DMS153 (cell line): ENCODE data around the gene TADA3.

Experiments
- DNase-seq: peaks from one replicate; lab custom pipeline; 2025; lab: John Stamatoyannopoulos, UW

The TADA3 gene, protein sequence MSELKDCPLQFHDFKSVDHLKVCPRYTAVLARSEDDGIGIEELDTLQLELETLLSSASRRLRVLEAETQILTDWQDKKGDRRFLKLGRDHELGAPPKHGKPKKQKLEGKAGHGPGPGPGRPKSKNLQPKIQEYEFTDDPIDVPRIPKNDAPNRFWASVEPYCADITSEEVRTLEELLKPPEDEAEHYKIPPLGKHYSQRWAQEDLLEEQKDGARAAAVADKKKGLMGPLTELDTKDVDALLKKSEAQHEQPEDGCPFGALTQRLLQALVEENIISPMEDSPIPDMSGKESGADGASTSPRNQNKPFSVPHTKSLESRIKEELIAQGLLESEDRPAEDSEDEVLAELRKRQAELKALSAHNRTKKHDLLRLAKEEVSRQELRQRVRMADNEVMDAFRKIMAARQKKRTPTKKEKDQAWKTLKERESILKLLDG

DNA sequence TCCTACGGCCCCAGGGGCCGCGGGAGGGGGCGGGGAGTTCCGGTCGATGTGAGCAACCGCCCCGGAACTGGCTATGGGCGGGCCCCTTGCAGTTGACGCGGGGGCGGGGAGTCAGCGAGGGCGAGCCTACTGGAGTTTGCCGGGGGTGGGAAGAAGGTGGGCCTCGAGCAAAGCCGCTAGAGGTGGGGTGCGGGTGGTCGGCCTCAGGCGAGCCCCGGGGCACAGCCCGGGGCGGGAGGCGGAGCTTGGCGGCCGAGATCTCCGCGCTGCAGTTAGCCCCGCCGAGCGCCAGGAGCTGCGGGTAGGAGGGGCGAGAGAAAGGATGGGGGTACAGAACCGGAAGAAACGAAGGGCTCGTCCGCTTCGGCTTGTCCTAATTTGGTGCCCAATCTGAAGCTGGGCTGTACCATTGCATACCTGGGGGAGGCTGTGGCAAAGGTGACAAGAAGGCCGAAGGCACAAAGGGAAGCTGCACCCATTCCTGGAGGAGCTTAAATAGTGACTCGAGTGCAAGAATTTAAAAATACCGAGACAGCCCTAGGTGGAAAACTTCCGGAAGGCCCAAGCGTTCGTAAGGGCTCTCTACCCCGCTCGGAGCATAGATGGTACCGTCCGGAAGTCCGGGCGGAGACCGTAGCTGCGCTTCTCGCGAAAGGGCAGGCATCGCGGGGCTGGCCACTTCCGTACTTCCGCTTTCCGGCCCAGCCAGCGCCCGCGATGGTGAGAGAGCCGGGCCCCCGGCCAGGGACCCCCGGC lies at the start of gene TADA3, which contains the start of gene ARPC4:
Gene TADA3, minus strand, starts transcription at position 69 of the 756 bp plus-strand sequence. CDS start 1,007 bp downstream, outside the sequence.
Gene ARPC4, plus strand, starts transcription at position 678 of the 756 bp plus-strand sequence. Its CDS starts 40 bp downstream, at position 718.
- peak; percentile 62 for DNase-seq

DNA sequence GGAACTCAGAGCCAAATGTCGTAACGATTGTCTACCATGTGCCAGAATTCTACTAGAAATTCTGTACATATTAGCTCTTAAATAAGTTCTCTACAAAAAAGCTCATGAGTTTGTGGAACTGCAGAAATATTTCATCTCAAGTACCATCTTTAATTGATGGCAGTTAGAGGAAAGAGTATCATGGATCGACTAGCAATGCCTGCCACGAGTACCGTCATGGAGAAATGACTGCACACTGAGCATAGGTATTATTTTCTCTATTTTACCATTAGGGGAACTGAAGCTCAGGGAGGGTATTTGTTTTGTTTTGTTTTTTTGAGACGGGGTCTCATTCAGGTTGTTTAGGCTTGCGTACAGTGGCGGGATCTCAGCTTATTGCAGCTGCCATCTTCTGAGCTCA lies 48.7 kb upstream of the TADA3 start:
- no peak for DNase-seq

DNA sequence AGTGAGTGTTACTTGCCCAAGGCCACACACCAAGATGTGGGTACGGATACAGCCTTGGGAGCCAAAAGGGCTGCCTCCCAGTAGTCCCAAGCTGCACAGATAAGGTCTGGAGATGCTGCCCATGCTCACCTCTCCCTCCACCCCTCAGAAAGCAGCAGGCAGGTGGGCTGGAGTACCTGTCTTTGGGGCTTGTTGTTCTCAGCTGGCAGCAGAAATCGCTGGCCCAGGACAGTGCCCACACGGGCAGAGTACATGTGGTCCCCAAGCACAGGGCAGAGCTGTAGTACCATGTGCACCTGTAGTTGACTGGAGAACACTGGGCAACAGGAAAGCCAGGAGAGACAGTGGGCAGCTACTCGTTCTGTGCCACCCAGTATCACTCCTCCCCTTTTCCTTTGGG lies 46.6 kb upstream of the TADA3 start:
- DNase-seq = no peak

- DNase-seq = no peak
These were observed 45.7 kb upstream of the TADA3 start for GRCh38 chr3:9837701-9838582.

- DNase-seq = no peak
These were observed 42.5 kb upstream of the TADA3 start for GRCh38 chr3:9834520-9835380.

GRCh38 chr3:9833078-9833477 lies 40.8 kb upstream of the TADA3 start:
- no peak for DNase-seq

DNA sequence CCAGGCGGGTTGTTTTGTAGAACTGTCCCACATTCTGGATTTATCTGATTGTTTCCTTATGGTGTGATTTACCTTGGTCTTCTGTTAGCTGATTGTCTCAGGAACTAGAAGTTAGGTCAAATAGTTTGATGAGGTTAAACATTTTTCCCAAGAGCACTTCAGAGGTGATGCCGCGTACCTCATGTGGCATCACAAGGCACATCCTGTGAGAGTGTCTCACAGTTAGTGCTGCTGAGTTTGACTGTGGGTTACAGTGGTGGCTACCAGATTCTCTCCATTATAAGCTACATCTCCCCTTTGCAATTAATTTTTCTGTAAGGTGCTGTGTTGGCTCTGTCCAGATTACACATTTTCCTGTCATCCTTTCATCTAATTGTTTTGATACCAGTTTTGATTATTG lies 39.0 kb upstream of the TADA3 start:
- DNase-seq = no peak

- DNase-seq = no peak
These were observed 36.8 kb upstream of the TADA3 start for GRCh38 chr3:9828801-9829755.

DNA sequence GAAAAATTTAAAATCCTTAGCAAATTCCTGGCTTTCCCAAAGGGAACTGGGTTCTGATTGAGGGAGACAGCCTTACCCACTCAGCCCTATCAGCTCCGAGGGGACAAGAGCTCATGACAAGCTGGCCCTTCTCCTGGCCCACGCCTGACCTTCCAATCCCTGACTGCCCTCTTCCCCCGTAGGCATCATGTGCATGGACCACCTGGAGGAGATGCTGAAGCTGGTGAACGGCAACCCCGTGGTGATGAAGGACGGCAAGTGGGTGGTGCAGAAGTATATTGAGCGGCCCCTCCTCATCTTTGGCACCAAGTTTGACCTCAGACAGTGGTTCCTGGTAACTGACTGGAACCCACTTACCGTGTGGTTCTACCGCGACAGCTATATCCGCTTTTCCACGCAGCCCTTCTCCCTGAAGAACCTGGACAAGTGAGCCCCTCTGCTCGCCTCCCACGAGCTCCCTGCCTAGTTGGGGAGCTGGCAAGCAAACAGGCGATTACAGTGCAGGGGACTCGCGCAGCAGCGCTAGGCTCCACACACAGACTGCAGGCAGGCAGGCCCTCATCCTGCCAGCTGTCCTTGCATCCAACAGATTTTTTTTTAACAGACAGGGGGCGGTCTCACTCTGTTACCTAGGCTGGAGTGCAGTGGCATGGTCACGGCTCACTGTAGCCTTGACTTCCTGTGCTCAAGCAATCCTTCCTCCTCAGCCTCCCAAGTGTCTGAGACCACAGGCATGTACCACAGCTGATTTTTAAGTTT lies 34.7 kb upstream of the TADA3 start:
- no peak for DNase-seq

DNA sequence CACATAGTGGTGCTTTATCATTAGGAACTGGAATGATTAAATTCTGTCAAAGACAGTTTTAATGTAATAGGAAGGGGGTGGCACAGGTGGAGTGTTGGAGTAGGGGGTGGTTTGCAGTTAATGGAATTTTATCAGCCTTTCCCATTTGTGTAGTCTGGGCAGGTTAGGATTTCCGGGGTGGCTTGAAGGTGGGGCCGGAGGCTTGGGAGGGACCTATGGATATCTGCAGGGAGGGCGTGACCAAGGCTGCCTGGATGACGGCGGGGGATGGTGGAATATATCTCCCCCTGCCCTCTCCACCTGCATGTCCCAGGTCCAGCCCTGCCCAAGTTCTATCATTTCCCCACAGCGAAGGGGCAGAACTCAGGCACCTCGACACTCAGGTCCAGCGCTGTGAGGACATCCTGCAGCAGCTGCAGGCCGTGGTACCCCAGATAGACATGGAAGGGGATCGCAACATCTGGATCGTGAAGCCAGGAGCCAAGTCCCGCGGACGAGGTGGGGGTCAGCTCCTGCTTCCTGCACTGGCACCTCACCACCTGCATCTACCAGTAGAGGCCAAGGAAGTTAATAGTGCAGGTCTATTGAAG lies 33.3 kb upstream of the TADA3 start:
- no peak for DNase-seq

DNA sequence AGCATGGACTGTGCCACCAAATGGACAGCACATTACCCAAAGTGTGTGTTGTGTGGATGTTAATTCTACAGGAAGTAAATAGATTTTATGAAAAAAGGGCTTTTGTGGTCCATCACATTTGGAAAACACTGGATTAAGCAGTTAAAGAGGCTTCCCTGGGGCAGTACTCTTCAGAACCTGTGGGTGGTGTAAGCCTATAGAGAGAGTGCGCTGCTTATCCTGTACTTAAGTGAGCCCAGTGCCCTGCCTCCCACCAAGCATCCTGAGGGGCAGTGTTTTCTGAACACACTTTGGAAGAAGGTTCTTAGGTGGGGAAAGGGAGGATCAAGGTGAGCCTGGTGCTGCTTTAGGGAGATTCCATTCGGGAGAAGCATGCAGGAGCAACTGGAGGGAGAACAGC lies 28.7 kb upstream of the TADA3 start:
- DNase-seq = no peak

DNA sequence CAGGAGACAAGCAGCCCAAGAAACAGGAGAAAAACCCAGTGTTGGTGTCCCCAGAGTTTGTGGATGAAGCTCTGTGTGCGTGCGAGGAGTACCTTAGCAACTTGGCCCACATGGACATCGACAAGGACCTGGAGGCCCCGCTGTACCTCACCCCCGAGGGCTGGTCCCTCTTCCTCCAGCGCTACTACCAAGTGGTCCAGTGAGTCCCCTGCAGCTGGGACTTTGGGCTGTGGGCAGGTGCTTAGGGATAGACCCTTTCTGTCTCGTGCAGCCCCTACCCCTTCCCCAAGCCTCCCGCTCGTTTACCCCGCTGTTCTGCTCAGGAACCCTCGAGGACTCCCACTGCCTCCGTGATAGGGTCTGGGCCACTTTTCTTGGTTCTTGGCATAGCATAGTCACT lies 28.3 kb upstream of the TADA3 start:
- no peak for DNase-seq

DNA sequence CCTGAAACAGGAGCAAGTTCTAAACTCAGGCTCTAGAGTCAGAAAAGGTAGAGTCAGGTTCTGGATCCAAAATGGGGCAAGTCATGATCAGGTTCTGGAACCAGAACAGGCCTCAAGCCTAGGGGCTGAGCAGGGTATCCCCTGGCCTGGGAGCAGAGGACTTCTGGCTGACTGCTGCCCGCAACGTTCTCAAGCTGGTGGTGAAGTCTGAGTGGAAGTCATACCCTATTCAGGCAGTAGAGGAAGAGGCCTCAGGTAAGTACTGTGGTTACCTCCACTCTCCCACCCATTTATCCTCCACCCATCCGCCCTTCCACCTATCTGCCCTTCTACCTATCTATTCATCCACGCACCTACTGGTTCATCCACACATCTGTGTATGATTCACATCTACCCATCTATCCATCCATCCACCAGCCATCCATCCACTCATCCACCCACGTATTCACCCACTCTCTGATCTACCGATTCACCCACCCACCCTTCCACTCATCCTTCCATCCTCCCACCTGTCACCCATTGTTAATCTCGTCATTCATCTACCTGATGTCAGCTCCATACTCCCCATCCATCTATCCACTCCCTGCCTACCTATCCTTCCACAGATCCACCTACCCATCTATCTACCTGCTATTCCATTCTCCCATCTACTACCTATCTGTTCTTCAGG lies 26.5 kb upstream of the TADA3 start:
- DNase-seq = no peak

GRCh38 chr3:9817436-9817835 lies 25.2 kb upstream of the TADA3 start:
- DNase-seq = no peak

- no peak for DNase-seq
These were observed 23.7 kb upstream of the TADA3 start for GRCh38 chr3:9815986-9816385.

DNA sequence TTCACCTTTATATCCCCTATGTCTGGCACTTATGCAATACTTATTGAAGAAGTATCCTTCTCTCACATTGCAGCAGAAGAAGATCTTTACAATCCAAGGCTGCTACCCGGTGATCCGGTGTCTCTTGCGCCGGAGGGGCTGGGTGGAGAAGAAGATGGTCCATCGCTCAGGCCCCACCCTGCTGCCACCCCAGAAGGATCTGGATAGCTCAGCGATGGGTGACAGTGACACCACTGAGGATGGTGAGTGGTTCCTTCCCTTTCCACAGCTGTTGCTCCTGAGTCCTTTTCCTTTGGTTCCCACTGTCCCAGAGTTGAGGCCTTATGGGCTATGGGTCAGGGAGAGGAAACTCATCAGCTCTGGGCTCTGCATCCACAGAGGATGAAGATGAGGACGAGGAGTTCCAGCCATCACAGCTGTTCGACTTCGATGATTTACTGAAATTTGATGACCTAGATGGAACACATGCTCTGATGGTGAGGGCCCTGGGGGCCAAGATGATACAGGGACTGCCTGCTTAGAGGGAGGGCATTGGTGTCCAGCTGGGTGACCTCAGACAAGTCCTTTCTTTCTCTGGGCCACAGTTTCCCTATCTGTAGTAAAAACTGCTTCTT lies 20.7 kb upstream of the TADA3 start:
- no peak for DNase-seq

- no peak for DNase-seq
These were observed 18.6 kb upstream of the TADA3 start for GRCh38 chr3:9810846-9811245.

GRCh38 chr3:9810433-9810770 lies 18.1 kb upstream of the TADA3 start:
- DNase-seq = no peak
